ENCODE measurements around the gene ZBTB33.

The ZBTB33 gene, protein sequence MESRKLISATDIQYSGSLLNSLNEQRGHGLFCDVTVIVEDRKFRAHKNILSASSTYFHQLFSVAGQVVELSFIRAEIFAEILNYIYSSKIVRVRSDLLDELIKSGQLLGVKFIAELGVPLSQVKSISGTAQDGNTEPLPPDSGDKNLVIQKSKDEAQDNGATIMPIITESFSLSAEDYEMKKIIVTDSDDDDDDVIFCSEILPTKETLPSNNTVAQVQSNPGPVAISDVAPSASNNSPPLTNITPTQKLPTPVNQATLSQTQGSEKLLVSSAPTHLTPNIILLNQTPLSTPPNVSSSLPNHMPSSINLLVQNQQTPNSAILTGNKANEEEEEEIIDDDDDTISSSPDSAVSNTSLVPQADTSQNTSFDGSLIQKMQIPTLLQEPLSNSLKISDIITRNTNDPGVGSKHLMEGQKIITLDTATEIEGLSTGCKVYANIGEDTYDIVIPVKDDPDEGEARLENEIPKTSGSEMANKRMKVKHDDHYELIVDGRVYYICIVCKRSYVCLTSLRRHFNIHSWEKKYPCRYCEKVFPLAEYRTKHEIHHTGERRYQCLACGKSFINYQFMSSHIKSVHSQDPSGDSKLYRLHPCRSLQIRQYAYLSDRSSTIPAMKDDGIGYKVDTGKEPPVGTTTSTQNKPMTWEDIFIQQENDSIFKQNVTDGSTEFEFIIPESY

DNA sequence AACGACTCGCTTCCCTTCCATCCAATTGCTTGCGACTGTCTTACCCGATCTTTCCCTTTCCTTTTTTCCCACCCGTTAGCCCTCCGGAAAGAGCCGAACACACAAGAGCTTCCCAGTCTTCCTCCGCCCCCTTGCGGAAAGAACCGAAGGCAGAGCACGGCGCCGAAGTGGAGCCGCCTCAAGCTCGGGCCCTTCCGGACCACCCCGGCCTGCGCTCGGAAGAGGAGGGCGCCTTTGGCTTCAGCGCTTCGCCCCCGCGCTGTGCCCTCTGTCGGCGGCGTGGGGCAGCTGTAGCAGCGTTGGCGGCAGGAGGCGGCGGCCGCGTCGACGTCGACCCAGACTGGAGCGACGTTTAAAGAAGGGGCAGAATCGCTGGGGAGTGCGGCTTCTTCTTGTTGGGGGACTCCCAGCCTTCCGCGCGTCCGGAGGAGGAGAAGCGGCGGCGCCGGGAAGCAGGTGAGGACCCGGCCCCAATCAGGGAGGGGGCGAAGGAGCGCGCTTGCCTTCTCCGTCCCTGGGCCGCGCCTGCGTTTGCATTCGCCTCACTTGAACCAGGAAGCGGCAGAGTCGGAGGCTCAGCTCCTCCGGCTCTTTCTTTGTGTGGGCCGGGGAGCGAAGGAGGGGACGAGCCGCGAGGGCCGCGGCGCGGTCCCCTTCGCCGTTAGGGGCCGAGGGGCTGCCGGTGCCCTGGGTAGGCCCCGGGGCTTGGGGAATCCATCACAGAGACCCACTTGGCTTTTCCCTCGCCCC, at the start of gene ZBTB33:
Gene ZBTB33, plus strand, starts transcription at position 291 of the 750 bp plus-strand sequence. CDS start 2,604 bp downstream, outside the sequence.
- in situ Hi-C loops (cut with HindIII; ENCODE audit: low sequenced_read_pairs): loop anchor here (25.0 kb wide), 1 partner anchor 263 kb away; no protein-coding TSS in a partner anchor

DNA sequence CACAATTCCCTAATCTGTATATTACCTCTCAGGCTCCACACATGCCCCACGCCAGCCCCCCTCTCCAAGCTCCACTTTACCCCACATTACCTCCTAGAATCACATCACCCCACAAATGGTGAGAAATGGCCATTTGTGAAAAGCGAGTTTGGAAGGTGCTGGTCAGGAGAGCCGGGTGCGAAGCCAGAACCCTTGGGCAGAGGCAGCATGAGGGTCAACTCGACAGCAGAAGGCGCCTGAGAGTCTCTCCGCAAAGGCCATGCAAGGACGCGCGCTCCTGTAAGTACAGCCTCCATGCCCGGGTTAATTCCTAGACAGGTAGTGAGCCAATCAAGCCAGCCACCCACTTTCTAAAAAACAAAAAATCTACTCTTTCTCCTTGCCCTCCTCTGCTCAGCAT, 49.8 kb upstream of the ZBTB33 start:
- in situ Hi-C loops (cut with HindIII; ENCODE audit: low sequenced_read_pairs): no loop called here

DNA sequence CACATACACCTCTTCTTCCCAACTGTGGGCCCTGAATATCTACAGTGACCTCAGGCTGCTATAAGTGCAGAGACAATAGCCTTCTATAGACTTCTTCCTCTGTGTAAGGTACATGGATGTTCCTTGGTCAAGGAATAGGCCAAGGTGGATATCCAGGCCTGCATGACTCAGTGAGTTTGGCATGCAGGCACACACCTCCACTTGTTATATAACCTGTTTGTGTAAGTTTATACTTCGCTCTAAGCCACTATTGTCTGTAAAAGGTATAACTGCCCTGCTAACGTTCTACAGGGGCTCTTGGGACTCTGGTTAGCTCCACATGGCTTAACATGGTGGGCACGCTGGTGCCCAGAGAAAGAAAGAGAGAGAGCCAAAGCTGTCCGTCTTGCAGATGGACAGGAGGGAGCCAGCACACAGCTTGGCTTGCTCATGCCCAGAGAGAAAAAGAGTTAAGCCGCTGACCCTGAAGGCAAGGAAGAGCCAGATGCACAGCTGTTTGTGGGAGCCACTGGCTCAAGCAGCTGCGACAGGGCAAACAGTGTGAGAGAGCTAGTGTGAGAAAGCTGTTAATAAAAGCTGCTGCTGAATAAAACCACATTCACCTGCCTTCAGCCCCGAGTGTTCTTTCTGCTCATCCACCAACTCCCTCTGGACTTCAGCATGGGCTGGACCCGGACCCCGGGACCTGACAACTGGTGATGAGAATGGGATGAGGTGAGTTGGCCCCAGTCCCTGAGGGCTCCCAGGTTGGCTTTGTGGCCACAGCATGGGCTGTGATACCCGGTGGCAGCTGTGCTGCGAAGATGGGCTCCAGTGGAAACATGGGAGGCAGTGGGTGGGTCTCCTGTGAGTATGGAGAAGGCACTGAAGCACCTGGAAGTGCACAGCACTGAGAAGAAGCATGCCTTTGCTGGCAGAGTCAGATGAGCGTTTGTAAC, 44.5 kb upstream of the ZBTB33 start:
- in situ Hi-C loops (cut with HindIII; ENCODE audit: low sequenced_read_pairs): no loop called here

DNA sequence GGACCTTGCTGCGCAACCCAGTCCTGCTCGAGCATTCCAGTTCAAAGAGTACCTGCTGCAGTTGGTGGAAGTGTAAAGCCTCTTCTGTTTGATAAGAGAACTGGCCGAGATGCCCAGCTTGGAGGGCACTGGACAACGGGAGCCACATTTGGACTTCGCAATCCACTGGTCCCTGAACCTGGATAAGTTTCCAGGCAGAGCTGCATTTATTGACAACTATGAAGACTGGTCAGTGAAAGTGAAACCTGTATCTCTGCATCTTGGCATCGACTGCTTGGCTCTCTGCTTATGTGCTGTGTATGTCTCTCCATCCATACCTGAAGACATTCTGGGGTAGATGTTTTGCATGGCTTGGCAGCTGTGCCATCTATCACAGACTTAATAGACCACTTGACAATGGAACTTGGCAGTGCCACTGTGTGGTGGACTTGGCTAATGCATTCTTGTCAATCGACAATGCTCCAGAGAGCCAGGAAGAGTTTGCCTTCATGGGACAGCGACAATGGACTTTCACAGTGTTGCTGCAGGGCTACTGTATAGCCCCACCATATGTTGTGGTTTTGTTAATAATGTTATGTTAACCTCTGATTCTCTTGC, 43.5 kb upstream of the ZBTB33 start:
- in situ Hi-C loops (cut with HindIII; ENCODE audit: low sequenced_read_pairs): no loop called here

DNA sequence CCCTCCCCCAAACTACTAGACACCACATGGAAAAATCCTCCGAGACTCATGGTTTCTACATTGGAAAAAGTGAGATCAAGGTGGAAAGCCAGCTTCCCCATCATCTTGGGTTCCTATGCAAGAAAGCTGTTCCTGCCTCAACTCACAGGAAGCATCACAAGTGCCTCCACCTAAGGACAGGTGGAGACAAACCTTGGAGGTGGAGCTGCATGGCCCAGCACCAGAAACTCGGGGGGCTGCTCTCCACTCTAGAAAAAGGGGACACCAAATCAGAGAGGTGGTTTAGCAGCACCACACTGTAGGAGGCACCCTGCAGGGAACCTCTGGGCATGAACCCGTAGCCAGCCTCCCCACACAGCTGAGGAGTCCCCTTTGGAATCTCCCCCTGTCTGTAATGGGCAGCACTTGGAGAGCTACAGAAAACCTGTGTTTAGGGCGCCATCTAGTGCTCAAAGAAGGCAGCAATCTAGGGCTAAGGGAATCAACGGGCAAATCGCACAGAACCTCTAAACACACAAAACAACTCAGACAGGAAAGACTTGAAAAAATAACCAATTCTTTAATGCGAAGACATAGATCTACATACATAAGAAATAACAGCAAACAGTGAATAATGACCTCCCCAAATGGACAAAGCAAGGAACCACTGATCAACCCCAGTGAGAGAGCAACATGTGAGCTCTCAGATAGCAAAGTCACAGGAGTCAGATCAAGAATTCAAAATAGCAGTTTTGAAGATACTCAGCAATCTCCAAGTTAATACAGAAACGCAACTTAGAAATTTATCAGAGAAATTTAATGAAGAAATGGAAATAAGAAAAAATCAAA, 37.0 kb upstream of the ZBTB33 start:
- in situ Hi-C loops (cut with HindIII; ENCODE audit: low sequenced_read_pairs): no loop called here

GRCh38 chrX:120223374-120223773, 27.2 kb upstream of the ZBTB33 start:
- in situ Hi-C loops (cut with HindIII; ENCODE audit: low sequenced_read_pairs): no loop called here

DNA sequence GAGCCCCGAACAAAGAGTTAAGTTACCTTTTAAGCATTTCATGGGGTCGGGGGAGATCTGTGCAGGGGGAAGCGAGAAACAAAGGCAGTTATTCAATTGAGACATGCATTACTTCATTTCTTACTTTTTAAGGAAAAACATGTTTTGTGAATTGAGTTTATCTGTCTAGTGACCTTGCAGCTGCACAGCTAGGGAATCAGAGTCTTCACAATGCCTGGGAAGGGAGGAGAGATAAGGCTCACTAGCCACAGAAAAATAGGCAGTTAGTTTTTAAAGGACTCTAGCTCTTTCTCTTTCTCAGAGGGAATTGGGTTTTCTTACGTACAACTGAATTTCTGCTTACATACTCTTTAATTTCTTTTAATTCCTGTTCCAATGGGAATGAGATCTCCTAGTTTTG, 26.2 kb upstream of the ZBTB33 start:
- in situ Hi-C loops (cut with HindIII; ENCODE audit: low sequenced_read_pairs): no loop called here

- in situ Hi-C loops (cut with HindIII; ENCODE audit: low sequenced_read_pairs): no loop called here
Measured at GRCh38 chrX:120228187-120228908, 22.3 kb upstream of the ZBTB33 start.

GRCh38 chrX:120235284-120235683, 15.3 kb upstream of the ZBTB33 start:
- in situ Hi-C loops (cut with HindIII; ENCODE audit: low sequenced_read_pairs): no loop called here

DNA sequence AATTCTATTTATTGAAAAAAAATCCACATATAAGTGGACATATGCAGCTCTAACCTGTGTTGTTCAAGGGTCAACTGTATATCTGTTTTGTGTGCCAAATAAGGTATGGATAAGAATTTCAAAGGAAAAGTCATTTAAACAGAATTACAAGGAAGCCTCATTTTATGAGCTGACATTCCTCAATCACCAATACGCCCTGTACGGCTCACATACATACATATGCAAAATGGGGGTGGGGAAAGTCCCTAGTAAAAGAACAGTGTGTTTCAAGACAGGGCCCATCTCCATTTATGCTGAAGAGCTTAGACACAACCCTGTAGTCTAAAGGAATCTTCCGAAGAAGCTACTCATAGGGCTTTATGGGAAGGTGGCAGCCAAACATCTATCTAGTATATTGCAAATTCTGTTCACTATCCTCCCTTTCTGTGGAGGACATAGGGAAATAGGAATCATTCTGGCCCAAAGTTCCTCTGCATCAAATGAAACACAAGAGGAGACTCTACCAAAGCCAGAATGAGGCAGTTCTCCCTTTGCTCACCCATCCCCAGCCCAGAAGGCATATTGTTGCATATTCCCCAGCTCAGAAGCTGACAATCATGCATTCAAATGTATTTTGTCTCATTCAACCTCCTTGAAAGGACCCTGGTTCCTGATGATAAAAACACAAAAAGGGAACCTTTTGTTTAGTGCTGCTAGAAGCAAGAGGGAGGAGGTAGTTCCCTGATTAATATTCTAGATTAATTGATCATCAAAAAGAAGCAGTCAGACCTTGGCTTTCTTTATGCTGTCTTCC, 13.7 kb upstream of the ZBTB33 start:
- in situ Hi-C loops (cut with HindIII; ENCODE audit: low sequenced_read_pairs): no loop called here

DNA sequence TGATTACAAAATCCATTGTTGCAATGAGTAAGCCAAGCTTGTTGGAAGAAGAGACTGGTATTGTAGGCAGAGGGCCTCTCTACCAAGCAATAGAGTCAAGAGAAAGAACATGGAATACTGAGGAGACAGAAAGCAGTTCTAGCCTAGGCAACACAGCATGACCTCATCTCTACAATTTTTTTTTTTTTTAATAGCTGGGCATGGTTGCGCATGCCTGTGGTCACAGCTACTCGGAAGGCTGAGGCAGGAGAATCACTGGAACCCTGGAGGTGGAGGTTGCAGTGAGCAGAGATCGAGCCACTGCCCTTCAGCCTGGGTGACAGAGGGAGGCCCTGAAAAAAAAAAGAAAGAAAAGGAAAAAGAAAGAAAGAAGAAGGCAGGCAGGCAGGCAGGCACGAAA, 11.7 kb upstream of the ZBTB33 start:
- in situ Hi-C loops (cut with HindIII; ENCODE audit: low sequenced_read_pairs): no loop called here

DNA sequence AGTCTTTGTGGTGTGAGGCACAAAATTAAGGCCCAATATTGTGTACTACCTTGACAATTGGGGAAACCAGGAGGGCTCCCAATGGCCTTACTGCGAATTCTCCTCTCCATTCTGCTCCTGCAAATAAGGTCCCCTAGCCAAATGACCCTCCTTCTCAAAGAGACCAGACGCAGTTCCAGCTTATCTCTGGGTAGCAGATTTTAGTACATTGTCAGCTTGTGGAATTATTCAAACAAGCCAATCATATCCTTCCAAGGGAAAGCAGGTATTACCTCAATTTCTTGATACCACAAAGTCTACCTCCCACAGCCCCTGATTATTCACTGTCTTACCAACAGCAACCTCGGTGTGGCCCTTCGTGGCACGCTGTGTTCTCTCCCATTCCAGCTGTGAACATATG, 7.8 kb upstream of the ZBTB33 start:
- in situ Hi-C loops (cut with HindIII; ENCODE audit: low sequenced_read_pairs): no loop called here

DNA sequence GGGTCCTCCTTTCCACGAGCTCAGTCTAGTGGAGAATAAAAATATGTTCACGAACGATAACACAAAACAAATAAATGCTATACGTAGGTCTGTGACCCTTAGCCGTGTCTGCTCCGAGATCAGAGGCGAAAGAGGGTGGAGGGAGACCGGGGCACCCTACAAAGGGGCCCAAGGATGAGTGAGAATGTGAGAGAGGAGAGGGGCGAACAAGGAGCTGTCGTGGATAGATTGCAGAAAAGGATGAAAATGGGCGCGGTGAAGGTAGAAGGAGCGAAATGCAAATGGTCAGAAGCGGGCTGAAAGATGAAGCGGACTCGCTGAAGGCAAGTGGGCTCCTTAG, 6.2 kb upstream of the ZBTB33 start:
- in situ Hi-C loops (cut with HindIII; ENCODE audit: low sequenced_read_pairs): no loop called here

DNA sequence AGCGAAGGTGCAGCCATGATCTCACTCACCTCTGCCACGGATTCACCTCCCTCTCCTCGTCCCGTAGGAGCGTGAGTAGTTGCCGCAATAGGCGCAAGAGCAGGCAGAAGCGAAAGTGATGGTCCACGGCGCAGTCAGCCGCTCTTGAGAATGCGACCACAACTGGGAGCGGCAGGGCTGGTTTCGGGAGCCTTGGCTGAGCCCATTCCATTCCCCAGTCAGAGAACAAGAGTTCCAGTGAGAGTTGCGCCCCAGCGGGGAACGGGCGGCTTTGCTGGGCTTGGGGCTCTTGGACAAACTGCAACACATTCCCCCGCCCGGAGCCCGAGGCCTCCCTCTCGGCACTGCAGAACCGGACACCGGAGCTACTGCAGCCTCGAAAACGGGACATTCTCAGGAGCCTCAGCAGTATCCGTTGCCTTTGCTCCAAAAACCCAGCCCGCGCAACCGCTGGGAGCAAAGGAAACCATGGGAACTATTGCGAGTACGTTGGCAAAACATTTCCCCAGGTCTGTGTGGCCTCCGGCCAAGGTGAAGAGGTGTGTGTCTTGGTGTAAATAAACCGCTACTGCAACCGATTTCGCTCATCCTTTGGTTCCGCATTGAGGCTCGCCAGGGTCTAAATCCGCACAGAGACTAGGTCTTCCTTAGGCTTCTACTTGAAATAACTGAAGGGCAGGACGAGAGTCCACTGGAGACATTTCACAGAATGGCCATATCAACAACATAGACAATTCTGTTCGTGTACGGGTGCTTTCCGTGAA, 5.7 kb upstream of the ZBTB33 start:
- in situ Hi-C loops (cut with HindIII; ENCODE audit: low sequenced_read_pairs): no loop called here

DNA sequence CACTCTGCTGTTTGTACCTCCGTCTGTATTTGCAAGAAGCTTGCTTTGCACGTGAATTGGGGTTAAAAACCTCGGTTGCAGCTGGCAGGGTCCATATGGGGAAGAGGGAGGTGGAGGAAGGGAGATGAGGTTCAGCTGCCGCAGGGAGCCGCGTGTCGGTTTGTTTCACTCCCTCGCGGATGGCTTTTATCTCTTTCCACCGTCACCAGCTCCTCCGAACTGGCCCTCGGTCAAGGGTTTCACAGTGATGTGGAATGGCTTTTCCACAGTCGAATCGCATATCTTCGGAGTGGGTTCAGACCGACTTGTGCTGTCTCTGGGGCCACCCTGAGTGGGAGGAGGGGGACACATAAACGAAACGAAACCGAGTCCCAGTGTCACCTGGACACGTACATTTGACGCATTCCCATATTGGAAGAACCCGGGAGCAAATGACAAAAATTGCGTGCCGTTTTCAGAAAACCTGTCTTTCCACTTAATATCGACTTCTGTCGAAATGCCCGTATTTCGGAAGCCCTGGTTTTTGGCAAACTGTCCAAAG, 929 bp downstream of the ZBTB33 start:
- in situ Hi-C loops (cut with HindIII; ENCODE audit: low sequenced_read_pairs): loop anchor here (25.0 kb wide), 1 partner anchor 264 kb away; no protein-coding TSS in a partner anchor

- in situ Hi-C loops (cut with HindIII; ENCODE audit: low sequenced_read_pairs): loop anchor here (25.0 kb wide), 1 partner anchor 266 kb away; no protein-coding TSS in a partner anchor
Measured at GRCh38 chrX:120253784-120254183, 3.2 kb downstream of the ZBTB33 start.

- in situ Hi-C loops (cut with HindIII; ENCODE audit: low sequenced_read_pairs): loop anchor here (25.0 kb wide), 1 partner anchor 273 kb away; no protein-coding TSS in a partner anchor
Measured at GRCh38 chrX:120260369-120260768, 9.8 kb downstream of the ZBTB33 start.
